ENCODE data around the gene ETFRF1. TPM values are rescaled to one million over a fixed set of nuclear protein-coding genes. Genes with fewer than 3 reads are reported as not detected.

ETFRF1 gene
- polyA plus RNA-seq, 1 donor from 2014 or later, result 81.8 TPM

GRCh38 chr12:25245491-25245890 is 50.5 kb downstream of the ETFRF1 start:
- Histone ChIP-seq H3K27me3 (ENCODE audit: insufficient read depth, low read depth, low read length) (no peaks in the 10 kb centered on the region), H3F3A (ENCODE audit: insufficient read depth, low read length, poor library complexity, severe bottlenecking) (no peaks in the 10 kb centered on the region)
- TF ChIP-seq POLR2AphosphoS5 (IDR thresholded peaks at IDR 0.05) (no peak), TAF1 (IDR thresholded peaks at IDR 0.05; ENCODE audit: low read depth) (no peak), SMC3 (conservative IDR thresholded peaks at IDR 0.05; ENCODE audit: poor library complexity) (no peak), EZH2 (IDR thresholded peaks at IDR 0.05; ENCODE audit: borderline replicate concordance, insufficient read depth, low read length, poor library complexity, severe bottlenecking) (no peak), MXI1 (conservative IDR thresholded peaks at IDR 0.05; ENCODE audit: poor library complexity, severe bottlenecking) (no peak), EP300 (conservative IDR thresholded peaks at IDR 0.05; ENCODE audit: poor library complexity, severe bottlenecking) (no peak), RAD21 (conservative IDR thresholded peaks at IDR 0.05) (no peak), CTCF (IDR thresholded peaks at IDR 0.05; ENCODE audit: poor library complexity, severe bottlenecking) (no peak), REST (IDR thresholded peaks at IDR 0.05; ENCODE audit: borderline replicate concordance) (no peak)

GRCh38 chr12:25248137-25248536 is 53.1 kb downstream of the ETFRF1 start:
- Histone ChIP-seq H3K27ac (ENCODE audit: low read length) (no peak overlapping the region), H3K36me3 (ENCODE audit: insufficient read depth, low read length) (no peaks in the 10 kb centered on the region), H4K20me1 (ENCODE audit: insufficient read depth) (no peaks in the 10 kb centered on the region), H3K9ac (ENCODE audit: low read length) (no peak overlapping the region), H3K4me2 (ENCODE audit: low read length) (no peak overlapping the region), H2AFZ (ENCODE audit: low read depth, low read length) (no peak overlapping the region), H3K9me2 (ENCODE audit: insufficient read depth, low read length) (no peaks in the 10 kb centered on the region), H3K4me3 (ENCODE audit: low read length) (no peak overlapping the region), H3K27me3 (ENCODE audit: insufficient read depth, low read depth, low read length) (peaks cover 5% of the 10 kb centered on the region), H3F3A (ENCODE audit: insufficient read depth, low read length, poor library complexity, severe bottlenecking) (no peaks in the 10 kb centered on the region), H3K9me3 (ENCODE audit: low read length) (no peaks in the 10 kb centered on the region), H3K79me2 (replicated peaks; ENCODE audit: insufficient read depth, low read length) (peaks cover 35% of the 10 kb centered on the region)
- TF ChIP-seq SMC3 (conservative IDR thresholded peaks at IDR 0.05; ENCODE audit: poor library complexity) (no peak), POLR2AphosphoS5 (IDR thresholded peaks at IDR 0.05) (no peak), REST (IDR thresholded peaks at IDR 0.05; ENCODE audit: borderline replicate concordance) (no peak), EZH2 (IDR thresholded peaks at IDR 0.05; ENCODE audit: borderline replicate concordance, insufficient read depth, low read length, poor library complexity, severe bottlenecking) (no peak)

More at GRCh38 chr12:25245491-25245890, 50.5 kb downstream of the ETFRF1 start:
- Histone ChIP-seq H4K20me1 (ENCODE audit: insufficient read depth) (peaks cover 3% of the 10 kb centered on the region), H3K36me3 (ENCODE audit: insufficient read depth, low read length) (no peaks in the 10 kb centered on the region), H3K4me3 (ENCODE audit: low read length) (no peak overlapping the region), H2AFZ (ENCODE audit: low read depth, low read length) (no peak overlapping the region), H3K4me2 (ENCODE audit: low read length) (no peak overlapping the region), H3K9ac (ENCODE audit: low read length) (no peak overlapping the region), H3K9me3 (ENCODE audit: low read length) (no peaks in the 10 kb centered on the region), H3K27ac (ENCODE audit: low read length) (no peak overlapping the region), H3K9me2 (ENCODE audit: insufficient read depth, low read length) (no peaks in the 10 kb centered on the region), H3K79me2 (replicated peaks; ENCODE audit: insufficient read depth, low read length) (peaks cover 35% of the 10 kb centered on the region)

All from neural cell (in vitro differentiated cells).